OCI-LY1 (cell line): Measurements from ENCODE around the gene MMP23B.

Experiments used
- H2AFZ ChIP-seq: fragments of 200-600 bp; sonication (generic), shearing (Covaris generic); 2 replicates; pipeline ENCODE4 v1.6.0; 2014; ENCODE audit warnings: antibody characterized with exemption, mild to moderate bottlenecking, low read length
- H3F3A ChIP-seq: fragments of 200-600 bp; sonication (generic), shearing (Covaris generic); 2 replicates; pipeline ENCODE4 v1.6.0; 2014; ENCODE audit warnings: mild to moderate bottlenecking, antibody characterized with exemption, low read length, moderate library complexity; ENCODE audit not compliant: insufficient read depth
- H3K27ac ChIP-seq: fragments of 200-600 bp; sonication (generic); 2 replicates; pipeline ENCODE4 v1.5.1; 2014; ENCODE audit warnings: low read length, mixed run types, mild to moderate bottlenecking, low read depth; ENCODE audit not compliant: poor library complexity, severe bottlenecking
- H3K27me3 ChIP-seq: fragments of 200-600 bp; sonication (generic); 2 replicates; pipeline ENCODE4 v1.6.0; 2014; ENCODE audit warnings: antibody characterized with exemption, mild to moderate bottlenecking, low read length, moderate library complexity; ENCODE audit not compliant: insufficient read depth
- H3K36me3 ChIP-seq: fragments of 200-600 bp; sonication (generic); 2 replicates; pipeline ENCODE4 v1.6.1; 2014; ENCODE audit warnings: mild to moderate bottlenecking, antibody characterized with exemption, low read length, moderate library complexity, mixed read lengths; ENCODE audit not compliant: insufficient read depth
- H3K4me1 ChIP-seq: fragments of 200-600 bp; sonication (generic); 2 replicates; pipeline ENCODE4 v1.5.1; 2014; ENCODE audit warnings: mild to moderate bottlenecking, low read length, moderate library complexity; ENCODE audit not compliant: insufficient read depth, severe bottlenecking
- H3K4me2 ChIP-seq: fragments of 200-600 bp; sonication (generic), shearing (Covaris generic); 2 replicates; pipeline ENCODE4 v1.6.1; 2014; ENCODE audit warnings: low read length
- H3K4me3 ChIP-seq: fragments of 200-600 bp; sonication (generic); 2 replicates; pipeline ENCODE4 v1.5.1; 2014; ENCODE audit warnings: low read length, low read depth, mild to moderate bottlenecking, mixed read lengths; ENCODE audit not compliant: poor library complexity, severe bottlenecking
- H3K79me2 ChIP-seq: fragments of 200-600 bp; shearing (Covaris generic); 2 replicates; pipeline ENCODE4 v1.6.1; 2016; ENCODE audit warnings: mixed run types, low read length, mixed read lengths; ENCODE audit not compliant: insufficient read depth
- H3K9ac ChIP-seq: fragments of 200-600 bp; sonication (generic), shearing (Covaris generic); 2 replicates; pipeline ENCODE4 v1.6.1; 2014; ENCODE audit warnings: mild to moderate bottlenecking, low read length, mixed read lengths
- H3K9me2 ChIP-seq: fragments of 200-600 bp; sonication (generic), shearing (Covaris generic); 2 replicates; pipeline ENCODE4 v1.6.1; 2014; ENCODE audit warnings: low read depth, mild to moderate bottlenecking, low read length, mixed read lengths
- H3K9me3 ChIP-seq: fragments of 200-600 bp; shearing (Covaris generic); 2 replicates; pipeline ENCODE4 v1.6.1; 2014; ENCODE audit warnings: low read length, mixed read lengths
- H4K20me1 ChIP-seq: fragments of 200-600 bp; sonication (generic), shearing (Covaris generic); 2 replicates; pipeline ENCODE4 v1.6.0; 2016; ENCODE audit warnings: mild to moderate bottlenecking, low read length; ENCODE audit not compliant: insufficient read depth
- EZH2 ChIP-seq: fragments of 200-600 bp; sonication (generic), shearing (Covaris generic); IDR thresholded peaks from 2 replicates; pipeline ENCODE4 v1.8.0; 2017; ENCODE audit warnings: borderline replicate concordance, mixed run types, mild to moderate bottlenecking, antibody characterized with exemption, low read length, moderate library complexity, mixed read lengths
- TF ChIP-seq, protein P1 (sequence below): fragments of 200-600 bp; sonication (generic), shearing (Covaris generic); IDR thresholded peaks from 2 replicates; pipeline ENCODE4 v1.5.1; 2017; ENCODE audit warnings: mild to moderate bottlenecking, antibody characterized with exemption, low read length, moderate library complexity, mixed read lengths

Gene MMP23B

DNA sequence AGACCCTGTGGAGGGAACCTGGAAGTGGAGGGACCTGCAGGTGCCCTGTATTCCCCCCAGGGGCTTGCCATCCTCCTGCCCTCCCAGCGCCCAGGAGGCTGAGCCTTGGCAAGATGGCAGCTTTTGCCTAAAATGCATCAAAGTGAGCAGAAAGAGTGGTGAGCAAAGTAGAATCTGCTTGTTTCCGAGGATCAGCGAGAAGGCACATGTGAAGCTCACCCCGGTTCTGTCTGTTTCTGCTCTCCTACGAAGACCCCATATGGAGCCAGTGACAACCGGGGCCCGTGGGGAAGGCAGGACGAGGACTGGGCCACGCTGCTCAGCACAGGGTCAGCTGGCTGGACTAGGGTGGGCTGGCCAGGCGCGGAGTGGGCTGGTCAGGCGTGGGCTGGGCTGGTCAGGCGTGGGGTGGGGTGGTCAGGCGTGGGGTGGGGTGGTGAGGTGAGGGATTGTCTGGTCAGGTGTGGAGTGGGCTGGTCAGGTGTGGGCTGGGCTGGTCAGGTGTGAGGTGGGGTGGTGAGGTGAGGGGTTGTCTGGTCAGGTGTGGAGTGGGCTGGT, 26.9 kb upstream of the MMP23B start:
- H3K4me3 ChIP-seq = no peak overlapping the region
- no peak overlapping the region for H2AFZ ChIP-seq
- TF ChIP-seq, protein P1, sequence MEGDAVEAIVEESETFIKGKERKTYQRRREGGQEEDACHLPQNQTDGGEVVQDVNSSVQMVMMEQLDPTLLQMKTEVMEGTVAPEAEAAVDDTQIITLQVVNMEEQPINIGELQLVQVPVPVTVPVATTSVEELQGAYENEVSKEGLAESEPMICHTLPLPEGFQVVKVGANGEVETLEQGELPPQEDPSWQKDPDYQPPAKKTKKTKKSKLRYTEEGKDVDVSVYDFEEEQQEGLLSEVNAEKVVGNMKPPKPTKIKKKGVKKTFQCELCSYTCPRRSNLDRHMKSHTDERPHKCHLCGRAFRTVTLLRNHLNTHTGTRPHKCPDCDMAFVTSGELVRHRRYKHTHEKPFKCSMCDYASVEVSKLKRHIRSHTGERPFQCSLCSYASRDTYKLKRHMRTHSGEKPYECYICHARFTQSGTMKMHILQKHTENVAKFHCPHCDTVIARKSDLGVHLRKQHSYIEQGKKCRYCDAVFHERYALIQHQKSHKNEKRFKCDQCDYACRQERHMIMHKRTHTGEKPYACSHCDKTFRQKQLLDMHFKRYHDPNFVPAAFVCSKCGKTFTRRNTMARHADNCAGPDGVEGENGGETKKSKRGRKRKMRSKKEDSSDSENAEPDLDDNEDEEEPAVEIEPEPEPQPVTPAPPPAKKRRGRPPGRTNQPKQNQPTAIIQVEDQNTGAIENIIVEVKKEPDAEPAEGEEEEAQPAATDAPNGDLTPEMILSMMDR = no peak
- no peak for TF ChIP-seq EZH2
- H3K27ac ChIP-seq = no peak overlapping the region
- H3K36me3 ChIP-seq = no peaks in the 10 kb centered on the region
- peaks cover 13% of the 10 kb centered on the region for H3K4me1 ChIP-seq
- H3K9me3 ChIP-seq = no peaks in the 10 kb centered on the region
- H3K79me2 ChIP-seq = no peaks in the 10 kb centered on the region
- no peak overlapping the region for H3K9ac ChIP-seq
- no peaks in the 10 kb centered on the region for H3K27me3 ChIP-seq
- H3K9me2 ChIP-seq = no peaks in the 10 kb centered on the region
- H4K20me1 ChIP-seq = no peaks in the 10 kb centered on the region
- H3F3A ChIP-seq = no peaks in the 10 kb centered on the region
- H3K4me2 ChIP-seq = no peak overlapping the region

DNA sequence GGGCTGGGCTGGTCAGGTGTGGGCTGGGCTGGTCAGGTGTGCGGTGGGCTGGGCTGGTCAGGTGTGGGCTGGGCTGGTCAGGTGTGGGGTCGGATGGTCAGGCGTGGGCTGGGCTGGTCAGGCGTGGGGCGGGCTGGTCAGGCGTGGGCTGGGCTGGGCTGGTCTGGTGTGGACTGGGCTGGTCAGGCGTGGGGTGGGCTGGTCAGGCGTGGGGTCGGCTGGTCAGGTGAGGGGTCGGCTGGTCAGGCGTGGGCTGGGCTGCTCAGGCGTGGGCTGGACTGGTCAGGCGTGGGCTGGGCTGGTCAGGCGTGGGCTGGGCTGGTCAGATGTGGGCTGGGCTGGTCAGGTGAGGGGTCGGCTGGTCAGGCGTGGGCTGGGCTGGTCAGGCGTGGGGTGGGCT, 26.2 kb upstream of the MMP23B start:
- Histone ChIP-seq H3K36me3 (no peaks in the 10 kb centered on the region), H3K4me1 (peaks cover 13% of the 10 kb centered on the region), H3K9ac (no peak overlapping the region), H3F3A (no peaks in the 10 kb centered on the region), H3K27ac (no peak overlapping the region), H3K9me3 (no peaks in the 10 kb centered on the region), H2AFZ (no peak overlapping the region), H3K9me2 (no peaks in the 10 kb centered on the region), H4K20me1 (no peaks in the 10 kb centered on the region), H3K4me3 (no peak overlapping the region), H3K4me2 (no peak overlapping the region), H3K79me2 (no peaks in the 10 kb centered on the region), H3K27me3 (no peaks in the 10 kb centered on the region)
- TF ChIP-seq EZH2 = no peak
- TF ChIP-seq, protein P1 = no peak

DNA sequence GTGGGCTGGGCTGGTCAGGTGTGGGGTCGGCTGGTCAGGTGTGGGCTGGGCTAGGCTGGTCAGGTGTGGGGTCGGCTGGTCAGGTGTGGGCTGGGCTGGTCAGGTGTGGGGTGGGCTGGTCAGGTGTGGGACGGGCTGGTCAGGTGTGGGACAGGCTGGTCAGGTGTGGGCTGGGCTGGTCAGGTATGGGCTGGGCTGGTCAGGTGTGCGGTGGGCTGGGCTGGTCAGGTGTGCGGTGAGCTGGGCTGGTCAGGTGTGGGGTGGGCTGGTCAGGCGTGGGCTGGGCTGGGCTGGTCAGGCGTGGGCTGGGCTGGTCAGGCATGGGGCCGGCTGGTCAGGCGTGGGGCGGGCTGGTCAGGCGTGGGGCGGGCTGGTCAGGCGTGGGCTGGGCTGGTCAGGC, 25.7 kb upstream of the MMP23B start:
- Histone ChIP-seq H3K4me1 (peaks cover 13% of the 10 kb centered on the region), H3K79me2 (no peaks in the 10 kb centered on the region), H3K27me3 (no peaks in the 10 kb centered on the region), H4K20me1 (no peaks in the 10 kb centered on the region), H3F3A (no peaks in the 10 kb centered on the region), H3K4me2 (no peak overlapping the region), H3K9me2 (no peaks in the 10 kb centered on the region), H3K27ac (no peak overlapping the region), H2AFZ (no peak overlapping the region), H3K9me3 (no peaks in the 10 kb centered on the region), H3K9ac (no peak overlapping the region), H3K36me3 (no peaks in the 10 kb centered on the region), H3K4me3 (no peak overlapping the region)
- TF ChIP-seq EZH2 = no peak
- TF ChIP-seq, protein P1 = no peak
